GM10266 (cell line): Measurements from ENCODE around the gene ACOXL.

ENCODE experiments used
- DNase-seq: peaks from one replicate; pipeline ENCODE4 v3.0.0; 2012; ENCODE audit errors: extremely low spot score
- TF ChIP-seq, protein P1 (sequence below): IDR thresholded peaks from 2 replicates; pipeline ENCODE4 v1.5.1; 2012; ENCODE audit warnings: mild to moderate bottlenecking, low read depth; ENCODE audit not compliant: control insufficient read depth, insufficient read depth; ENCODE audit errors: missing control alignments

ACOXL gene

DNA sequence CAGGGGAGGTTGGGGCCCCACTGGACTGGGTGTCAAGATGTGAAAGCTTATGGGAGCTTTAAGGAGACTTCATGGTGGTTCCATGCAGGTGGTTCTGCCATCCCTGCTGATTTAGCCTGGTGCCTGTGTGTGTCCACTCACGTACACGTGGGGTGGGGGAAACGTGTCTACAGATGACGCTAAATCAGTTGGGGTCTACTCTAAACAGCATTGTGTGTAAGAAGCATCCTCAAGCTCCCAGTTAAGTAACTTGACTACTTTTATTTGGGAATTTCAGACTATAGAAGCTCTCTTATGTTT lies 435.4 kb downstream of the ACOXL start:
- TF ChIP-seq, protein P1, sequence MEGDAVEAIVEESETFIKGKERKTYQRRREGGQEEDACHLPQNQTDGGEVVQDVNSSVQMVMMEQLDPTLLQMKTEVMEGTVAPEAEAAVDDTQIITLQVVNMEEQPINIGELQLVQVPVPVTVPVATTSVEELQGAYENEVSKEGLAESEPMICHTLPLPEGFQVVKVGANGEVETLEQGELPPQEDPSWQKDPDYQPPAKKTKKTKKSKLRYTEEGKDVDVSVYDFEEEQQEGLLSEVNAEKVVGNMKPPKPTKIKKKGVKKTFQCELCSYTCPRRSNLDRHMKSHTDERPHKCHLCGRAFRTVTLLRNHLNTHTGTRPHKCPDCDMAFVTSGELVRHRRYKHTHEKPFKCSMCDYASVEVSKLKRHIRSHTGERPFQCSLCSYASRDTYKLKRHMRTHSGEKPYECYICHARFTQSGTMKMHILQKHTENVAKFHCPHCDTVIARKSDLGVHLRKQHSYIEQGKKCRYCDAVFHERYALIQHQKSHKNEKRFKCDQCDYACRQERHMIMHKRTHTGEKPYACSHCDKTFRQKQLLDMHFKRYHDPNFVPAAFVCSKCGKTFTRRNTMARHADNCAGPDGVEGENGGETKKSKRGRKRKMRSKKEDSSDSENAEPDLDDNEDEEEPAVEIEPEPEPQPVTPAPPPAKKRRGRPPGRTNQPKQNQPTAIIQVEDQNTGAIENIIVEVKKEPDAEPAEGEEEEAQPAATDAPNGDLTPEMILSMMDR: no peak
- DNase-seq: no peak
